ENCODE results near the gene DNER.
A peak's percentile ranks its signal among the peaks of the same experiment; 100 is the strongest.

DNER gene

GRCh38 chr2:229431327-229431954 is 282.9 kb downstream of the DNER start:
- no peak for DNase-seq

- no peak for DNase-seq
Measured at GRCh38 chr2:229429589-229429988, 284.8 kb downstream of the DNER start.

GRCh38 chr2:229426464-229426863 is 287.9 kb downstream of the DNER start:
- no peak for DNase-seq

GRCh38 chr2:229425598-229425997 is 288.8 kb downstream of the DNER start:
- DNase-seq, result no peak

- no peak for DNase-seq
Measured at GRCh38 chr2:229422063-229422462, 292.3 kb downstream of the DNER start.

GRCh38 chr2:229419158-229419557 is 295.2 kb downstream of the DNER start:
- DNase-seq, result no peak

- DNase-seq, result no peak
Measured at GRCh38 chr2:229417916-229418315, 296.4 kb downstream of the DNER start.

- DNase-seq, result no peak
Measured at GRCh38 chr2:229417176-229417575, 297.2 kb downstream of the DNER start.

- peak; percentile 2 to 59 for DNase-seq
Measured at GRCh38 chr2:229416116-229416694, 298.1 kb downstream of the DNER start.

GRCh38 chr2:229414631-229415030 is 299.7 kb downstream of the DNER start:
- no peak for DNase-seq

GRCh38 chr2:229412686-229413085 is 301.7 kb downstream of the DNER start:
- DNase-seq, result no peak

- no peak for DNase-seq
Measured at GRCh38 chr2:229410946-229411345, 303.4 kb downstream of the DNER start.

- no peak for DNase-seq
Measured at GRCh38 chr2:229410264-229410663, 304.1 kb downstream of the DNER start.

GRCh38 chr2:229409751-229410181 is 304.6 kb downstream of the DNER start:
- DNase-seq, result no peak

- DNase-seq, result peak in 1 of 2 donors; percentile 6
Measured at GRCh38 chr2:229408962-229409361, 305.4 kb downstream of the DNER start.

- DNase-seq, result peak; percentile 13 to 72
Measured at GRCh38 chr2:229408356-229408755, 306.0 kb downstream of the DNER start.

- peak in 1 of 2 donors; percentile 16 for DNase-seq
Measured at GRCh38 chr2:229407170-229407569, 307.2 kb downstream of the DNER start.

GRCh38 chr2:229405796-229406195 is 308.6 kb downstream of the DNER start:
- no peak for DNase-seq

- DNase-seq, result no peak
Measured at GRCh38 chr2:229403296-229403695, 311.1 kb downstream of the DNER start.

- DNase-seq, result no peak
Measured at GRCh38 chr2:229401171-229401865, 313.0 kb downstream of the DNER start.

- no peak for DNase-seq
Measured at GRCh38 chr2:229393926-229394325, 320.4 kb downstream of the DNER start.

GRCh38 chr2:229392196-229392595 is 322.2 kb downstream of the DNER start:
- DNase-seq, result no peak

- no peak for DNase-seq
Measured at GRCh38 chr2:229388731-229389130, 325.6 kb downstream of the DNER start.

GRCh38 chr2:229387866-229388265 is 326.5 kb downstream of the DNER start:
- no peak for DNase-seq
